OCI-LY7 (cell line): ENCODE data around the gene HSPD1. TPM values are rescaled to one million over a fixed set of nuclear protein-coding genes. Genes with fewer than 3 reads are reported as not detected.

ENCODE experiments used
- BruUV-seq: library from RNA; stranded (reverse); fragments of 400-500 nt; replicated peaks from 2 replicates; lab custom pipeline; 2021; lab: Mats Ljungman, UMichigan
- CTCF ChIA-PET: fragments of 300-600 bp; sonication (Branson Sonifier 250); formaldehyde crosslinking; loops from one replicate; lab custom pipeline; 2022; ENCODE audit warnings: antibody characterized with exemption; ENCODE audit not compliant: unreplicated experiment; lab: Charles Lee
- POLR2A ChIA-PET: fragments of 300-600 bp; sonication (Branson Sonifier 250); formaldehyde crosslinking; loops from one replicate; lab custom pipeline; 2022; ENCODE audit warnings: antibody characterized with exemption; lab: Charles Lee
- DNase-seq: peaks from one replicate; pipeline ENCODE4 v3.0.0-alpha.2; 2015; ENCODE audit warnings: low spot score
- H2AFZ ChIP-seq: fragments of 200-600 bp; sonication (generic), shearing (Covaris generic); 2 replicates; pipeline ENCODE4 v1.6.1; 2014; ENCODE audit warnings: mild to moderate bottlenecking, antibody characterized with exemption, low read length, moderate library complexity
- H3K27ac ChIP-seq: fragments of 200-600 bp; sonication (generic); 2 replicates; pipeline ENCODE4 v1.5.1; 2014; ENCODE audit warnings: mixed run types, low read depth, mild to moderate bottlenecking, moderate library complexity, low read length, inconsistent platforms; ENCODE audit not compliant: poor library complexity, severe bottlenecking
- H3K36me3 ChIP-seq: fragments of 200-600 bp; sonication (generic); 2 replicates; pipeline ENCODE4 v1.6.1; 2014; ENCODE audit warnings: mild to moderate bottlenecking, antibody characterized with exemption, low read length, moderate library complexity, mixed read lengths; ENCODE audit not compliant: insufficient read depth
- H3K4me1 ChIP-seq: fragments of 200-600 bp; sonication (generic); 2 replicates; pipeline ENCODE4 v1.5.1; 2014; ENCODE audit warnings: mild to moderate bottlenecking, low read length; ENCODE audit not compliant: insufficient read depth, poor library complexity, severe bottlenecking
- H3K4me2 ChIP-seq: fragments of 200-600 bp; sonication (generic); 2 replicates; pipeline ENCODE4 v1.6.1; 2014; ENCODE audit warnings: mild to moderate bottlenecking, low read length
- H3K4me3 ChIP-seq: fragments of 200-600 bp; sonication (generic); 2 replicates; pipeline ENCODE4 v1.5.1; 2014; ENCODE audit warnings: mild to moderate bottlenecking, low read depth, low read length; ENCODE audit not compliant: poor library complexity, severe bottlenecking
- H3K79me2 ChIP-seq: fragments of 200-600 bp; sonication (generic); 2 replicates; pipeline ENCODE4 v1.6.1; 2016; ENCODE audit warnings: low read depth, mild to moderate bottlenecking, low read length, moderate library complexity, mixed read lengths; ENCODE audit not compliant: insufficient read depth
- H3K9me2 ChIP-seq: fragments of 200-600 bp; sonication (generic); 2 replicates; pipeline ENCODE4 v1.6.1; 2016; ENCODE audit warnings: mild to moderate bottlenecking, low read length, mixed read lengths; ENCODE audit not compliant: insufficient read depth
- H3K9me3 ChIP-seq: fragments of 200-600 bp; sonication (generic); 2 replicates; pipeline ENCODE4 v1.6.1; 2014; ENCODE audit warnings: mild to moderate bottlenecking, mixed run types, low read length, mixed read lengths
- H4K20me1 ChIP-seq: fragments of 200-600 bp; sonication (generic); 2 replicates; pipeline ENCODE4 v1.6.1; 2014; ENCODE audit warnings: mild to moderate bottlenecking, antibody characterized with exemption, low read length, moderate library complexity, mixed read lengths; ENCODE audit not compliant: insufficient read depth
- CTCF ChIP-seq: fragments of 200-600 bp; sonication (generic); conservative IDR thresholded peaks from 2 replicates; pipeline ENCODE4 v1.5.1; 2014; ENCODE audit warnings: mild to moderate bottlenecking, antibody characterized with exemption, low read length, moderate library complexity, mixed read lengths
- EZH2phosphoT487 ChIP-seq: fragments of 200-600 bp; sonication (generic); IDR thresholded peaks from 2 replicates; pipeline ENCODE4 v1.6.1; 2018; ENCODE audit warnings: low read depth, borderline replicate concordance, mild to moderate bottlenecking, mixed run types, antibody characterized with exemption, low read length, moderate library complexity, mixed read lengths
- intact Hi-C: fragments of 100-400 bp; cut with micrococcal nuclease; formaldehyde crosslinking; loops from one replicate; pipeline ENCODE4 v1.10.0; 2022; ENCODE audit not compliant: unreplicated experiment
- total RNA-seq, 2 experiments: library from RNA; depleted of rRNA in 1 of 2; stranded (reverse); fragments of >200 nt in 1 of 2; shearing (Covaris generic) in 1 of 2; gene quantifications; 2 replicates each; pipeline ENCODE4 v1.2.3, GENCODE V29; 2014 to 2022

HSPD1 gene
- total RNA-seq, 2 experiments from 2014 or later = 370 to 702 TPM

GRCh38 chr2:197480165-197481036 lies 19.2 kb downstream of the HSPD1 start:
- Histone ChIP-seq H3K4me2 (no peak overlapping the region), H3K36me3 (peaks cover 58% of the 10 kb centered on the region), H3K27ac (no peak overlapping the region), H2AFZ (no peak overlapping the region), H3K4me1 (no peaks in the 10 kb centered on the region), H3K4me3 (no peak overlapping the region), H3K79me2 (no peaks in the 10 kb centered on the region), H3K9me2 (no peaks in the 10 kb centered on the region), H3K9me3 (peaks cover 20% of the 10 kb centered on the region; the same call in 1 of the 2 replicates), H4K20me1 (no peaks in the 10 kb centered on the region)
- no TSS peak for BruUV-seq
- DNase-seq = no peak
- intact Hi-C loops = no loop called here
- ChIA-PET CTCF (no interaction called here), POLR2A (interaction anchor here (0.9 to 1.2 kb wide), 3 partner anchors 8 to 22 kb away, joined by 3 to 6 read pairs (median 3); no protein-coding TSS in a partner anchor)
- TF ChIP-seq EZH2phosphoT487 (no peak), CTCF (no peak)

GRCh38 chr2:197477797-197478196 lies 21.8 kb downstream of the HSPD1 start:
- Histone ChIP-seq H2AFZ (no peak overlapping the region), H3K36me3 (peaks cover 56% of the 10 kb centered on the region), H3K79me2 (no peaks in the 10 kb centered on the region), H3K9me2 (no peaks in the 10 kb centered on the region), H4K20me1 (no peaks in the 10 kb centered on the region), H3K4me1 (no peaks in the 10 kb centered on the region), H3K9me3 (no peaks in the 10 kb centered on the region), H3K27ac (no peak overlapping the region), H3K4me2 (no peak overlapping the region), H3K4me3 (no peak overlapping the region)
- intact Hi-C loops = no loop called here
- POLR2A ChIA-PET = interaction anchor here (0.6 to 1.1 kb wide), 2 partner anchors 48 to 112 kb away, joined by 3 read pairs; no protein-coding TSS in a partner anchor
- TSS peak; percentile 15 for BruUV-seq
- CTCF ChIA-PET = no interaction called here
- DNase-seq = no peak
- TF ChIP-seq EZH2phosphoT487 (no peak), CTCF (no peak)

GRCh38 chr2:197472166-197472565 lies 27.5 kb downstream of the HSPD1 start:
- BruUV-seq = no TSS peak

More at GRCh38 chr2:197472166-197472565, 27.5 kb downstream of the HSPD1 start:
- Histone ChIP-seq H3K79me2 (no peaks in the 10 kb centered on the region), H3K9me3 (no peaks in the 10 kb centered on the region), H2AFZ (no peak overlapping the region), H3K36me3 (peaks cover 86% of the 10 kb centered on the region), H3K27ac (no peak overlapping the region), H3K9me2 (no peaks in the 10 kb centered on the region), H3K4me2 (no peak overlapping the region), H4K20me1 (no peaks in the 10 kb centered on the region), H3K4me3 (no peak overlapping the region), H3K4me1 (no peaks in the 10 kb centered on the region)
- ChIA-PET CTCF (no interaction called here), POLR2A (no interaction called here)
- no peak for DNase-seq
- TF ChIP-seq CTCF (no peak), EZH2phosphoT487 (no peak)
- intact Hi-C loops = no loop called here
